ENCODE results near the gene TRIM49.
"Not testable (repeated sequence)": the region's sequence is repeated elsewhere in the genome, so short reads cannot be mapped to it uniquely, and the experiment has no call there.

Gene TRIM49

GRCh38 chr11:89808475-89808874 is at the start of gene TRIM49:
TRIM49 (minus strand) TSS chr11:89808575; CDS start chr11:89804469, 4,106 bp downstream.
- DNase-seq, result not testable (repeated sequence)

GRCh38 chr11:89826694-89827093 is 18.3 kb upstream of the TRIM49 start:
- not testable (repeated sequence) for DNase-seq

- DNase-seq, result not testable (repeated sequence)
Observed at GRCh38 chr11:89820008-89820407, 11.6 kb upstream of the TRIM49 start.

GRCh38 chr11:89813535-89813934 is 5.2 kb upstream of the TRIM49 start:
- not testable (repeated sequence) for DNase-seq

- DNase-seq, result not testable (repeated sequence)
Observed at GRCh38 chr11:89787506-89788063, 20.8 kb downstream of the TRIM49 start.

GRCh38 chr11:89785726-89786125 is 22.6 kb downstream of the TRIM49 start:
- not testable (repeated sequence) for DNase-seq

GRCh38 chr11:89750822-89751221 is 57.6 kb downstream of the TRIM49 start:
- DNase-seq, result not testable (repeated sequence)
